ENCODE results near the gene PUS3. TPM values are rescaled to one million over a fixed set of nuclear protein-coding genes. Genes with fewer than 3 reads are reported as not detected.

PUS3 gene
- total RNA-seq, 4 donors from 2014 or later: 9.2 to 11.9 (median 10.7) TPM

GRCh38 chr11:125903711-125904659 lies 979 bp upstream of the PUS3 start, which contains the start of gene DDX25:
DDX25 (plus strand) TSS chr11:125904508; CDS start chr11:125904518, 10 bp downstream.
- H3K9me3 ChIP-seq: no peaks in the 10 kb centered on the region
- WGBS, 2 donors: 2 to 16% methylated on average over 18 to 29 of the region's 81 CpGs
- TF ChIP-seq CTCF (IDR thresholded peaks at IDR 0.05) (no peak), POLR2A (IDR thresholded peaks at IDR 0.05) (no peak)

GRCh38 chr11:125902277-125902926 lies 604 bp downstream of the PUS3 start:
- peaks cover 3 to 36% (median 6%) of the 10 kb centered on the region in 4 donors for H3K27me3 ChIP-seq
- H3K9me3 ChIP-seq: no peaks in the 10 kb centered on the region
- H3K27ac ChIP-seq: peak overlapping the region; percentile 55 to 85 (median 78)
- TF ChIP-seq POLR2A (IDR thresholded peaks at IDR 0.05): no peak
- no peak for TF ChIP-seq CTCF (IDR thresholded peaks at IDR 0.05)
- peak overlapping the region; percentile 48 to 73 (median 60) for H3K4me3 ChIP-seq
- peaks cover 0 to 17% (median 0%) of the 10 kb centered on the region in 3 donors for H3K36me3 ChIP-seq
- no peak for DNase-seq
- peaks cover 16 to 30% (median 17%) of the 10 kb centered on the region in 3 donors for H3K4me1 ChIP-seq
- intact Hi-C loops (cut with DNase I): no loop called here
- WGBS, 2 donors: 34 to 35% methylated on average over 10 of the region's 20 CpGs

More at GRCh38 chr11:125903711-125904659, 979 bp upstream of the PUS3 start, which contains the start of gene DDX25:
- DNase-seq: no peak
- Histone ChIP-seq H3K4me3 (peak within 1 kb of the TSS; percentile 48 to 73 (median 60)), H3K27me3 (peaks cover 3 to 36% (median 6%) of the 10 kb centered on the region in 4 donors), H3K27ac (no peak within 1 kb of the TSS), H3K36me3 (peaks cover 0 to 16% (median 0%) of the 10 kb centered on the region in 3 donors), H3K4me1 (peaks cover 16 to 30% (median 17%) of the 10 kb centered on the region in 3 donors)
- intact Hi-C loops (cut with DNase I): no loop called here

- intact Hi-C loops (cut with DNase I): no loop called here
- Histone ChIP-seq H3K4me1 (peaks cover 16 to 30% (median 17%) of the 10 kb centered on the region in 3 donors), H3K4me3 (peak overlapping the region in 2 of 4 donors; percentile 56 to 65), H3K27ac (no peak overlapping the region), H3K36me3 (peaks cover 0 to 17% (median 0%) of the 10 kb centered on the region in 3 donors), H3K9me3 (no peaks in the 10 kb centered on the region), H3K27me3 (peaks cover 3 to 35% (median 6%) of the 10 kb centered on the region in 4 donors)
- 74 to 97% methylated on average over 3 to 6 of the region's 6 CpGs for WGBS, 2 donors
- DNase-seq: no peak
- no peak for TF ChIP-seq POLR2A (IDR thresholded peaks at IDR 0.05)
- TF ChIP-seq CTCF (IDR thresholded peaks at IDR 0.05): no peak
These were observed 1.1 kb downstream of the PUS3 start for GRCh38 chr11:125901872-125902271.

GRCh38 chr11:125892994-125893393 lies 10.0 kb downstream of the PUS3 start:
- H3K36me3 ChIP-seq: peaks cover 0 to 35% (median 0%) of the 10 kb centered on the region in 3 donors
- intact Hi-C loops (cut with DNase I): no loop called here
- TF ChIP-seq POLR2A (IDR thresholded peaks at IDR 0.05) (no peak), CTCF (IDR thresholded peaks at IDR 0.05) (no peak)
- peaks cover 0 to 29% (median 5%) of the 10 kb centered on the region in 3 donors for H3K4me1 ChIP-seq
- no peak overlapping the region for H3K4me3 ChIP-seq
- no peak overlapping the region for H3K27ac ChIP-seq
- H3K9me3 ChIP-seq: no peaks in the 10 kb centered on the region
- DNase-seq: no peak
- no peaks in the 10 kb centered on the region for H3K27me3 ChIP-seq
